GM21360 (cell line): Measurements from ENCODE around the gene UNC50.
"Not testable (repeated sequence)": the region's sequence is repeated elsewhere in the genome, so short reads cannot be mapped to it uniquely, and the experiment has no call there.

Experiments used
- ATAC-seq: cut with Tn5 transposase; IDR thresholded peaks from one replicate; pipeline ENCODE4 v1.9.1; 2021; ENCODE audit warnings: mild to moderate bottlenecking, moderate library complexity; ENCODE audit not compliant: unreplicated experiment

Gene UNC50

DNA sequence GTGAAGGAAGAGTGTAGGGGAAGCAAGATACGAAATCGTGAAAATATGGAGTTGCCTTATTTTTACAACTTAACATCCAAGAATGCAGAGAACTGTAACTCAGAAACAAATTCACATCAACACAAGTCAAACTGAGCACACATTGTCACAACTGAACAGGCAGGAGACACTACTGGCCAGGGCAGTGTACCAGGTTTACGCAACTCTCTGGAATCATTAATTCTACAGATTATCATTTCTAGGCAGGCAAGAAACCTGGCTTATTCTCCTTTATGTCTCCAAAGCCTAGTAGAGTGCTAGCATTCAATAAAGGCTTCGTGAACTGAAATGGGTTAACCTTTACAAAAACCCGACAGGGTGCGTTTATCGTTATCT is 661 bp upstream of the UNC50 start:
- ATAC-seq, result no peak

DNA sequence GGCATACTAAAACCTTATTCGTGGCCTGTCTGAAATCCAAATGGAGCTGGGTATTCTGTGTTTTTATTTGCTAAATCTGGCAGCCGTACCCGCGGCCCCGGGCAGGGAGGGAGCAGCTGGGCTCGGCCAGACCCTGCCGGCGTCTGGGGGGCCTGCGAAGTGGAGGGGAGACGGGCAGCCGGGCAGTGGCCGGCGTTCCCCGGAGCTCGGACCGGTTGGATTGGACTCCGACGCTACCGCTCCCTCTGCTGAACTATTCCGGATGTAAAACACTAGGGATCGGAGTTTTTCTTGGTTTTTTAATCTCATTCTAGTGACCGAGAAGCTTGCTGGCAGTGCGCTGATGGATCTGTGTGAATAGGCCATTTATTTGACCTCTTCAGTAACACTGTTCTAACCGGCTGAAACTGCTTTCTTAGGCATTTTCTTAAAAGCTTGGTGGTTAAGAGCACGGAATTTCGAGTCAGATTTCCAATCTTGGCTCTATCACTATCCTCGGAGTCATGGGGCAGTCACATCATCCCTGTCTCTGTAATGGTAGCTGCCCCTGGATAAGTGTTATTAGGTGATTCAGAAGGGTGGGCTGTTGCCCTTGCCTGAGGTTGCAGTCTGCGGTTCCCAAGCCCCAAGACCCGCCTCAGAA is 694 bp downstream of the UNC50 start:
- no peak for ATAC-seq

GRCh38 chr2:98614024-98614739 is 5.8 kb downstream of the UNC50 start:
- no peak for ATAC-seq

DNA sequence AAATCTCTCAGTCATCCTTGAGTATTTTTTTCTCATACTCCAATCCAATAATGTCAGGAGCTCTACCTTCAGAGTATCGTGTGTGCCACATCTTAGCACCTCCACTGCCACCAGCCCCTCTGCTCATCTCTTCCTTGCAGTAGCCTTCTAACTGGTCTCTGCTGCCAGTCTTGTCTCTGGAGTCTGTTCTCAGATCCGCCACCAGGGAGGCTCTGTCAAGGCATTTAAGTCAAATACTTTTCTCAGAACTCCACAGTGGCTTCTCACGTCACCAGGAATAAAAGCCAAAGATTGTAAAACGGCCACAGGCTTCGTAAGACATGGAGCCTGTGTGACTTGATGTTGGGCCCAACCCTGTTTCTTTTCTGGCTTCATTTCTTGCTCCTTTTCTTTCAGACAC is 7.1 kb downstream of the UNC50 start:
- ATAC-seq, result no peak

GRCh38 chr2:98617149-98617548 is 8.8 kb downstream of the UNC50 start:
- ATAC-seq, result no peak

- no peak for ATAC-seq
Measured at GRCh38 chr2:98623657-98624056, 15.3 kb downstream of the UNC50 start.

GRCh38 chr2:98632351-98632750 is 24.0 kb downstream of the UNC50 start:
- ATAC-seq, result no peak

DNA sequence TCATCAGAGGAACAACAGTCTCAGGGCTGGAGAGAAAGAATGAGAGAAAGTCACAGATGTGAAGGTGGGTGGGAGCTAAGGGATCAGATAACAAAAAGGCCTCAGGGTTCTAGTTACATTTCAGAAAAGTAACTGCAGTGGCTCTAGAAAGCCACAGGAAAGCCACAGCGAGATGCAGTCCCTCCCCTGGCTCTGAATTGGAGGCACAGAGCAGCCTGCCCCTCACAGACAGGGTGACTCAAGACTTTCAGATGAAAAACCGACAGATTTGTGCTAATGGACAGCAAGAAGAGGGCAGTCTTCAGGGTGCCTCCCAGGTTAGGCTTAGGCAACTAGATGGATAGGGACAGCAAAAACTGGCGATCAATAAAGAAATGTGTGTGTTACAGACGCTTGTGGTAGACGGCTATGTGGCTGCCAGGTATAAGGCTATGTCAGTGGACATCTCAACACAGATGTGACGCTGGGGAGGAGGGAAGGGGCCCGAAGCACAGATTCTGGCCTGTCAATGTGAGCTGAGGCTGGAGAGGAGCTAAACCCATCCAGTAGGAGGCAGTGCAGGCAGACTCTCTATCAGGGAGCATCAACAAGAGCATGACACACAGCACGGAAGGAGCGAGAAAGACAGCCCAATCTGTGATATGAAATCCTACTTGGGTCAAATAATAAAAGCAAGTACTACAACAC is 26.2 kb downstream of the UNC50 start:
- ATAC-seq, result no peak

- ATAC-seq, result no peak
Measured at GRCh38 chr2:98637401-98638147, 29.2 kb downstream of the UNC50 start.

DNA sequence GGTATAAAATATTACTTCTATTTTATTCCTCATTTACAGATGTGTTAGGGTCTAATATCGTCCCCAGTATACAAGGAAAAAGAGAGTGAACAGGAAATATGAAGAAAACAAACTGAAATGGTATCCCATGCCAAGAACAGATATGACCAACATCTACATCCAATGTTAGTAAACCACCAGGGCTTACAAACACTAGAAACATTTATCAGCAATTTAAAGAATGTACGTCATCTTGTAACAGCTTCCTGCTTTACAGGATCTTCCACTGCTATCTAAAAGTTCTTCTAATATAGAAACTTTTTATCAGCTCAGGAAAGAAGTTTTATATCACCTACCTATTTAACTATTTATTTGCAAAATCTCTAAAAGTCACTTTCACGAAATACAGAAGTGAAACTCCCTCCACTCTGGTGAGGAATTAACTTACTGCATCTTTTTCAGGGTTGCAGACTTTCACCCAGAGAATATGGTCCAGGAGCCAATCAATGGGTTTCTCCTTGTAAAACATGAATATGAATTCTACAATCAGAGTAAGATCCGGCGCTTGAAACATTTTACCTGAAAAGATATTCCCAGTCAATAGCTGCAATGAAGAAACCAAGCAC is 35.2 kb downstream of the UNC50 start:
- ATAC-seq, result no peak

- ATAC-seq, result no peak
Measured at GRCh38 chr2:98647636-98648035, 39.2 kb downstream of the UNC50 start.

DNA sequence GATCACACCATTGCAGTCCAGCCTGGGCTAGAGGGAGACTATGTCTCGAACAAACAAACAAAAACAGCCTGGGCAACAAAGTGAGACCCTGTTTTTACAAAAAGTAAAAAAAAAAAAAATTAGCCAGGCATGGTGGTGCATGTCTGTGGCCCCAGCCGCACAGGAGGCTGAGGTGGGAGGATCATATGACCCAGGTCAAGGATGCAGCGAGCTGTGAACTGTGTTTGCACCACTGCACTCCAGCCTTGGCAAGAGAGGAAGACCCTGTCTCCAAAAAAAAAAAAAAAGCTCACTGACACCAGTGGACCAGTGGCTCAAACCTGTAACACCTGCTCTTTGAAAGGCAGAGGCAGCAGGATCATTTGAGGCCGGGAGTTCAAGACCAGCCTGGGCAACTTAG is 40.1 kb downstream of the UNC50 start:
- no peak for ATAC-seq

GRCh38 chr2:98649135-98649991 is 41.0 kb downstream of the UNC50 start:
- ATAC-seq, result peak; percentile 70

DNA sequence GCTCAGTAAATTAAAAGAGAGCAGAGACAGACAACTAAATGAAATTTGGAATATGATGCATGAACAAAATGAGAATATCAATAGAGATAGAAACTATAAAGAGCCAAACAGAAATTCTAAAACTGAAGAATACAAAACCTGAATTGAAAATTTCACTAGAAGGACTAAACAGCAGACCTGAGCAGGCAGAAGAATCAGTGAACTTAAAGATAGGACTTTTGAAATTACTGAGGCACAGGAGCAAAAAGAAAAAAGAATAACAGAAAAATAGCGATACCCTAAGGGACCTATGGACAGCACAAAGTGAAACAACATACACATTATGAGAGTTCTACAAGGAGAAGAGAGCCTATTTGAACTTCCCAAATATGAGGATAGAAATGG is 41.6 kb downstream of the UNC50 start:
- no peak for ATAC-seq

DNA sequence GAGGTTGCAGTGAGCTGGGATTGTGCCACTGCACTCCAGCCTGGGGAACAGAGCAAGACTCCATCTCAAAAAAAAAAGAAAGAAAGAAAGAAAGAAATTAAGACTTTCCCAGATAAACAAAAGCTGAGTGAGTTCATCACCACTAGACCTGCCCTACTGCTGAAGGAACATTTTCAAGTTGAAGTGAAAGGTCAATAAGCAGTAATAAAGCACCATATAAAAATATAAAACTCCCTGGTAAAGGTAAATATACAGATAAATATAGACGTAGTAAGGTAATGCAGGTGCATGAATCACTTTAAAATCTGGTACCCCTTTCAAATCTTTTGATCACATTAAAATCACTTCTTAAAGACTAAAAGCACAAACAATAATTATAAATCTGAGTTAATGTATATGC is 42.6 kb downstream of the UNC50 start:
- no peak for ATAC-seq

DNA sequence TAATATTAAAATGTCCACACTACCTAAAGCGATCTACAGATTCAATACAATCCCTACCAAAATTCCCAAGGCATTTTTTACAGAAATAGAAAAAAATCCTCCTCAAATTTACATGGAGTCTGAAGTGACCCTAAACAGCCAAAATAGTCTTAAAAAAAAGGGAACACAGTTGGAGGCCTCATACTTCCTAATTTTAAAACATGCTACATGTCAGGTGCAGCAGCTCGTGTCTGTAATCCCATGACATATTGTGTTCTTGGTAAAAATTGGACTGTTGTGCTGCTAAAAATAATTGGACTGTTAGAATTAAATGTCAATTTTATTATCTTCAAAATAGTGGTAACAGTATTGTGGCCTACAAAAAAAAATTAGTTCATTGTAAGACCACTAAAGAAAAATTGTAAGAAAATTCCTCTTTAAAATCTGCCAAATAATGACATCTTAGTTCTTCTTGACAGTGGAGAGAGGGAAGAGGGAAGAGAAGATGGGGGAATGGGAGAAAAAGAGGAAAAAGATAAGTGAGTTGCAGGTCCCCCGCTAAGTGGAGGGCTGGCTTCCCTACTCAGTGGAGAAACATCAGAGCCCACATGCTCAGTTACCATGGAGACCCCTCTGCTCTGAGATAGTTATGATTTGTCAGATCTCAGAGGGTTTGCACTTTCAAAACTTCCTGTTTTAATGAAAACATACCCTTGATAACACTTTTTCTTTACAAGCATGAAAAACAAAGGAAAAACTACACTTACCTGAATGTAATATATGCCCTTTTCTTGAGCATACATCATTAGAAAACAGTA is 46.5 kb downstream of the UNC50 start:
- ATAC-seq, result no peak

GRCh38 chr2:98656800-98657199 is 48.4 kb downstream of the UNC50 start:
- ATAC-seq, result no peak

GRCh38 chr2:98658816-98659490 is 50.6 kb downstream of the UNC50 start:
- ATAC-seq, result no peak

GRCh38 chr2:98659491-98659840 is 51.1 kb downstream of the UNC50 start:
- not testable (repeated sequence) for ATAC-seq
